NOMO-1 (cell line): Measurements from ENCODE around the gene KRT34.
"Not testable (repeated sequence)": the region's sequence is repeated elsewhere in the genome, so short reads cannot be mapped to it uniquely, and the experiment has no call there.

ENCODE experiments used
- DNase-seq, 2 experiments: peaks; one replicate each; lab custom pipeline; 2025; ENCODE audit not compliant: unreplicated experiment in 2 of 2; lab: John Stamatoyannopoulos, UW

KRT34 gene

DNA sequence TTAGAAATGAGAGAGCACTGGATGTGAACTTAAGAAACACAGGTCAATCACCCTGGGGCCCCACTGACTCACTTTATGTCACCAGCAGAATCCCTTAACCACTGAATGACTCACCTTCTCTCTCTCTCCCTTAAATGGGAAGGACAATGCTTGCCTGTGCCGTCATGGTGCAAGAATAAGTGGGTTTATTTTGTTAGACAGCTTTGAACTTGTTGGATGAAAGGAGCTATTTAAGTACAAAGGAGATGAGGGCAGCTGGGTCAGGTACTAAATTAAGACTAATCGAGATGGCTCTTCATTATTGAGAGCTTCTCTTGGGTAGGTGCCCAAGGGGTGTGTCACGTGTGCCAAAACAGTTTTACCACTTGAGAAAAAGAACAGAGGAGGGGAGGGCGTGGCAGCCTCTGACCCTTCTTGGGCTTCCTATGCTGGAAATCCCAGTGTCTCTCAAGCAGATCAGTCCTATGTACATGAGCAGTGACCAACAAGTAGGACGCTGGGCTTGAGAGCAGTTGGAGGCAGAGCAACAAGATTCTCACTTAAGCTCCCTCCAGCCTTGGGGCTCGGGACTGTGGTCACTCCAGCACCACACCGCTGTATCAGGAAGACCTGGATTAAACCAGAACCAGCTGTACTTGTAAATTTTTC lies 22.0 kb upstream of the KRT34 start:
- DNase-seq = peak; percentile 86 to 93

GRCh38 chr17:41403404-41404023 lies 21.4 kb upstream of the KRT34 start:
- no peak for DNase-seq

DNA sequence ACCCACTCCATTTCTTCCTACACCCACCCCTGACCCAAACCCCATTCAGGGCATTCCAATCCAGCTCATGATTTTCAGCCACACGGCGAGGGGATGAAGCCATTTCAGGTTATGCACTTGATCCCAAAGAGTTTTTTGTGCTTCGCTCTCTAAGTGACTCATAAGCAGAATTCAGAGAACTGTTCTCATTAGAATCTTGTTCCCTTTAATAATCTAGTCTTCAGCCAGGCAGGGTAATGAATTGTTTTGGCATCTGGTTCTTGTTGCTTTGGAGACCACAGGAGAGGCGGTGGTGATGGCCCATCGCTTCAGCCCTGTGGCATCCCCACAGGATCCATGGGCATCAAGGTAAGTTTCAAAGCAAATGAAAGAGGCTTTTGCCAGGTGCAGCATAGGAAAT lies 20.1 kb upstream of the KRT34 start:
- DNase-seq = no peak

DNA sequence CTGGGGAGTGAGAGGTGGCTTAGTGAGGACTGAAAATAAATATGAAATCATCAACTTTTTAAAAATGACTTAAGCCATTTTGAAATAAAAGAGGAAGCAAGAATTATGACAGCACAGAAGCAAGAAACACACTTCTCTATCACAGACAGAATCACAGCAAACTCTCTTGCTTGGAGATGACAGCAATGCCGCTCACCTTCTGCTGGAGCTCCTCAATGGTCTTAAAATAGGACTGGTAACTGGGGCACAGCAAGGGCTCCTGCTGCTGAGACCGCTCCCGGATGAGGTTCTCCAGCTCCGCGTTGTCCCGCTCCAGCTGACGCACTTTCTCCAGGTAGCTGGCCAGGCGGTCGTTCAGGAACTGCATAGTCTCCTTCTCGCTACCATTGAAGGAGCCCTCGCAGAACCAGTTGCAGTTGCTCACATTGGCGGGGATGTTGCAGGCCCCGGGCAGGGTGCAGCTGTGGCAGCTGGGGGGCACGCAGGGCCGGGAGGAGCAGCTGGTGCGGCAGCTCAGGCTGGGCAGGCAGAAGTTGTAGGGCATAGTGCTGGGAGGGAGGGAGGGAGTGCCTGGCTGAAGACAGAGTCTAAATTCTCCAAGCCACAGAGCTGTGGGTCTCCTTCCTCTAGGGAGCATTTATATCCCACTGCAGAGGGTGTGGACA lies 15.0 kb upstream of the KRT34 start, which contains the start of gene KRT31:
Gene KRT31, minus strand, starts transcription at position 613 of the 665 bp plus-strand sequence. Its CDS starts 69 bp downstream, at position 544.
- DNase-seq = peak; percentile 69 to 75

DNA sequence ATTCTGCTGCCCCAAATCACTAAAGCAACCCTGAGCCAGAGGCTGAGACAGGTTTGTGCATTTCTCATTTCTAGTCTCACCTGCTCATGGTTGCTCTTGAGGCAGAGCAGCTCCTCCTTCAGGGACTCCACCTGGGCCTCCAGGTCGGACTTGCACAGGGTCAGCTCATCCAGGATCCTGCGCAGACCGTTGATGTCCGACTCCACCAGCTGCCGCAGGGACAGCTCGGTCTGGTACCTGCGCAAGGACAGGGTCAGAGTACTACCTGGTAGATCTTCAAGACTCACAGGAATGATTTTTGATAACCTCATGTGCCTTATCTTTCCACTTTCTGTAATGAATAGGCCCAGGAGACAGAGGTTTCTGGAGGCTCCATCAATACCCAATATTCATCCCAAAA lies 14.2 kb upstream of the KRT34 start:
- no peak for DNase-seq

DNA sequence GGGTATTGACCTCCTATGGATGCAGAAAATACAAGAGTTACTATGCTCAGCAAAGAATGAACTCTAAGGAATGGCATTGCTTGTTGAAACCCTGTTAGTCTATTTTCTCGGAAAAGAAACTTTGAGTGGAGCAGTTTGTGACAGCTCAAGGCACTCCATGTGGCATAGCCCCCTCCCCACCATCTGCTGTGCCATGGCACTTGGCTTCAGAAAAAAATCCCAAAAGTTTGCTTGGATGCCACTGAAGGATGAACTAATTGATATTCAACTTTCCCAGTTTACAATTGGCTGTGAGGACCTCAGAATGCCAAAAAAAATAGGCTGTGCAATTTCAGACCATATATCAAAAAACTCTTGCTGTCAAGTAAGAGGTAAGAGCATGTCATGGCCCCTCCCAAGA lies 13.5 kb upstream of the KRT34 start:
- no peak for DNase-seq

DNA sequence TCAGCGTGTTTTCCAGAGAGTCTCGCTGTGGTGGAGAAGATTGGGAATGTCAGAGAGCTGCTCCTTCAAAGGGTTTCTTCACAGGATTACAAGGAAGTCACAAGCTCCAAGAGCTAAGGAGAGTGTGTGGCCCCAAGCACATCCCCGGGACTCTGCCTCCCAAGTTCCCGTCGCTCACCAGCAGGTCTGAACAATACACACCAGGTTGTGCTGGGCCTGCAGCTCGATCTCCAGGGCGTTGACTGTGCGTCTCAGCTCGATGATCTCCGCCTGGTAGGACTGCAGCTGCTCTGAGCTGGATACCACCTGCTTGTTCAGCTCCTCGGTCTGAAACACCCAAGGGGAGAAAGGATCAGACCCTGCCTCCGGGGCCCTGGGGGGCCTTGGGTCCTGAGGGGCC lies 12.9 kb upstream of the KRT34 start:
- DNase-seq = not testable (repeated sequence)

DNA sequence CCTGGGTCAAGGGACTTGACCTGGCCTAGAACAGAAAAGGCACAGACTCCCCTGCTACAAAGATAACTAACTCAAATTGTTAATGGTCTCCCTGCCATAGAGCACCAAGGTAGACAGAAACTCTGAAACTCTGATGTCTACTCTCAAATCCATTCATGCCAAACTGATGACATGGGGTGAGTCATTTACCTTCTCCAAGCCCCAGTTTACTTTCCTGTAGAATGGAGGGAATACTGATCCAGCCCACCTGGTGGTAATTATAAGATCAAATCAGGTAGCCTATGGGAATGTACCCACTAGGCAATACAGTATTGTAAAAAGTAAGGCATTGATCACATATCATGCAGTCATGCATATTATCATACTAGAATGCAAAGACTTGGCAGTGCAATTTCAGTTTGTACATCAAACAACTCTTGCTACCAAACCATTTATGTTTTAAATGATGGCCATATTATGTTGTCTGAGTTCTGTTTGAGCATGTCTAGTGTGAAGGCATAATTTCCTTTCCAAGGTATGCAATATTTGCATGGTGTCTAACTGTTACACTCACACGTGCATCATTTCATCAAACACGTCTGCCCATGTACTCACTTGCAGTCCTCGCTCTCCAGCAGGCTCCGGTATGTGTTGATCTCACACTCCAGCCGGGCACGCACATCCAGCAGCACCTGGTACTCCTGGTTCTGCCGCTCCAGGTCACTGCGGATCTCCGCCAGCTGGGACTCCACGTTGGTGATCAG lies 12.3 kb upstream of the KRT34 start:
- no peak for DNase-seq

DNA sequence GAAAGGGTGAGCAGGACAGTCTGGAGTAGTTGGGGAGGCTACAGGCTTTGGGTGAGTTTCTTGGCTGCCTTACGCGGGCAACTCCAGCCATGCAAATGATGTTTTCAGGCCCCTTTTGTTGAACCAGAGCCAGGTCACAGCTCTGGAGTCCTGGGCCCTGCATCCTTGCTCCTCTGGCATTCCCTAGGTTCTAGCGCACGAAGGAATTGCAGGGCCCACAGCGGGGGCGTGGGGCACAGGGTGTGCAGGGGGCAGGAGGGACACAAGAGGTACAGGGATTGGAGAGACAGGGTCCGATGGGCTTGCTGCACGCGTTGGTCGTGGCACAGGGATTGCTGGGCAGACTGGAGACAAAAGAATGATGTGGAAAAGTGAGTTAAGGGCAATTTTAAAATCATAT lies 11.7 kb upstream of the KRT34 start:
- DNase-seq = no peak

DNA sequence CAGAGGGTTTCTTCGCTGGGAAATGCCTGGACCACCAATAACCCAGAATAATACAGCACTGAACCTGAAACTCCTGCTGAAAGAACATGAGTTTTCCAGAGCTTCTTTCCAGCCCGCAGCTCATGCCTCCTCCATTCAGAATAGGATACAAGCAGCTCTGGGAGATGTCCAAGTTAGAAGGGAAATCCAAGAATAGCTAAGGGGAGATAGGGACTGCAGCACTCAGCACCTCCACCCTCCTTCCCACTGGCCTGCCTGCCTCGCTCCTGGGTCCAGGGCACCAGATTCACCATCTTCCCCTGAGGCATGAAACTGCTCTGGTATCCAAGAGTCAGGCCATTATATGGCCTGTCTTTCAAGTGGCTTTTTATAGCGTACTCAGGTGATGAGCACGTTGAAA lies 11.2 kb upstream of the KRT34 start:
- DNase-seq = no peak

- DNase-seq = no peak
Observed at GRCh38 chr17:41392278-41392677, 10.2 kb upstream of the KRT34 start.

- no peak for DNase-seq
Observed at GRCh38 chr17:41391535-41391934, 9.4 kb upstream of the KRT34 start.

DNA sequence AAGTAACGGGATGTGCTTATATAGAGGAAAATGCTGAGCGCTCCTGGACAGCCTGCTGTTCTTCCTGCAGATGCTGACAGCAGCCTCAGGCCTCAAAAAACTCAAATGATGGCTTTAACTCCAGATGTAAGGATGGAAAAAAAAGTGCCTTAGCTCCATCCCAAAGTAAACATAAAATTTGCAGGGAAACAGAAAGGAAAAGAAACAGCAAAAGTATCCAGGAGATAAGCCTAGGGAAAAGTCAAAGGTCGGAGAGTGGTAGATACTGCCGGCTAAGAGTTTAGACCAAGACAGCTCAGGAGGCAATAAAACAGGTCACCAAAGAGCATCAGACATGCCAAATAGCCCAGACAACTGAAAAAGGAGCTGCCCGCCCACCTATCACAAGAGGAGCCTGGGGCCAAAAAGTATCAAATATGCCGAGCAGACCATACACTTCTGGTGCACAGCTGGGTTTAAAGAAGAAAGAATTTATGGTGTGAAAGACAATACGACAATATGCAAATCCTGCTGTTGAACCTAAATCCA lies 8.4 kb upstream of the KRT34 start:
- DNase-seq = no peak

DNA sequence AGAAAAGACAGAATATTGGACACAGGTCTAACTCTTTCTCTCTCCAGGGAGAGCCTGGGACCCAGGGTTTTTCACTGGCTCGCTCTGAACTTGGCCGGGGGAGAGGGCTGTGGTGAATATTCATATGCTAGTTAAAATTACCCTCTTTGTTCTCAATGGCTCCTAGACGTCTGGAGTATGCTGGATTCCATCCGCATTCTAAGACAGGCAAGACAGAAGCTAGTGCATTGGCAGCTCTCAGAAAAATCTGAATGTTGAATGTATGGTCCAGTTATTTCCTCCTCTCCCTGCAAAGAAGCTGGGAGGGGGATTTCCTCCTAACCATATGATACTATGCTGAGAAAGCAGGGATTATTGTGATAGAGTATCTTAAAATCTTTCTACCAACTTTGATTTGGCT lies 5.6 kb upstream of the KRT34 start:
- DNase-seq = no peak

- no peak for DNase-seq
Observed at GRCh38 chr17:41386227-41386626, 4.1 kb upstream of the KRT34 start.

GRCh38 chr17:41383690-41384089 lies 1.6 kb upstream of the KRT34 start:
- DNase-seq = peak; percentile 13 to 81

- no peak for DNase-seq
Observed at GRCh38 chr17:41382394-41382793, 288 bp upstream of the KRT34 start.

GRCh38 chr17:41380091-41380490 lies 2.0 kb downstream of the KRT34 start:
- not testable (repeated sequence) for DNase-seq

GRCh38 chr17:41377546-41377945 lies 4.6 kb downstream of the KRT34 start:
- DNase-seq = no peak

- DNase-seq = no peak
Observed at GRCh38 chr17:41369713-41370112, 12.4 kb downstream of the KRT34 start, which contains the start of gene KRT33B. Gene KRT33B, minus strand, starts transcription at chr17:41369813. Its CDS starts 63 bp downstream, at chr17:41369750.

DNA sequence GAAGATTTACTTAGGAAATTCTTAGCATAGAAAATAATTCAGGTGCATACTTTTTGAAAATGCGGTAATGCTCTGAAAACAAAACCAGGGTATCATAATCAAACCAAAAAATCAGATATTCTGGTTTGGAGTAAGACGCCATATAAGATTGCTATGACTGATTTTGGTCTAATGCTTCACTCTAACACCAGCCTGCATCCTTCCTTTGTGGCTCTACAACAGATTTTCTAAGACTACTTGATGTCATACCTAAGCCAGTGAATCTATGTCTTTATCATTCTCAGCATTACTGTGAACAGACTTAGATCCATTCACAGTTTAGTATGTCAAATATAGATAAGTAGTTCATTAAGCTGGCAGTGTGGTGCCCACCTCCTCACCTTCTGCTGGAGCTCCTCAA lies 13.1 kb downstream of the KRT34 start:
- DNase-seq = no peak
